GM18868 (cell line): ENCODE results near the gene CD37.
"Not testable (repeated sequence)": the region's sequence is repeated elsewhere in the genome, so short reads cannot be mapped to it uniquely, and the experiment has no call there.

ENCODE experiments used
- ATAC-seq: cut with Tn5 transposase; IDR thresholded peaks from one replicate; pipeline ENCODE4 v1.9.1; 2021; ENCODE audit warnings: mild to moderate bottlenecking, moderate library complexity; ENCODE audit not compliant: unreplicated experiment

CD37 gene

GRCh38 chr19:49328741-49329140 lies 6.5 kb upstream of the CD37 start:
- no peak for ATAC-seq

GRCh38 chr19:49331187-49331586 lies 4.0 kb upstream of the CD37 start:
- not testable (repeated sequence) for ATAC-seq

- ATAC-seq: peak; percentile 36
Observed at GRCh38 chr19:49331616-49332055, 3.6 kb upstream of the CD37 start.

GRCh38 chr19:49332691-49333417 lies 2.4 kb upstream of the CD37 start:
- not testable (repeated sequence) for ATAC-seq

- no peak for ATAC-seq
Observed at GRCh38 chr19:49333418-49333805, 1.8 kb upstream of the CD37 start.

- ATAC-seq: peak; percentile 65
Observed at GRCh38 chr19:49333811-49334288, 1.4 kb upstream of the CD37 start.

- ATAC-seq: no peak
Observed at GRCh38 chr19:49335784-49336481, 727 bp downstream of the CD37 start.

GRCh38 chr19:49336482-49337266 lies 1.5 kb downstream of the CD37 start:
- ATAC-seq: no peak

- no peak for ATAC-seq
Observed at GRCh38 chr19:49337267-49338022, 2.2 kb downstream of the CD37 start.

GRCh38 chr19:49338023-49338677 lies 2.9 kb downstream of the CD37 start:
- ATAC-seq: no peak

- ATAC-seq: no peak
Observed at GRCh38 chr19:49338691-49339300, 3.6 kb downstream of the CD37 start.

- ATAC-seq: no peak
Observed at GRCh38 chr19:49339301-49340068, 4.3 kb downstream of the CD37 start.

GRCh38 chr19:49340069-49340864 lies 5.1 kb downstream of the CD37 start:
- ATAC-seq: peak; percentile 78

- ATAC-seq: no peak
Observed at GRCh38 chr19:49340865-49341718, 5.9 kb downstream of the CD37 start.

- no peak for ATAC-seq
Observed at GRCh38 chr19:49342291-49342721, 7.1 kb downstream of the CD37 start.

- no peak for ATAC-seq
Observed at GRCh38 chr19:49343123-49343522, 7.9 kb downstream of the CD37 start.
